IMR-90 (cell line): ENCODE results near the gene IMPDH1. TPM values are rescaled to one million over a fixed set of nuclear protein-coding genes. Genes with fewer than 3 reads are reported as not detected.

Experiments used
- ATAC-seq: fragments of 200-7000 bp; cut with Tn5 transposase; 2 replicates; pipeline ENCODE4 v1.9.1; 2020; ENCODE audit warnings: low read depth, mild to moderate bottlenecking, moderate library complexity
- BruUV-seq: library from RNA; stranded (reverse); fragments of 400-500 nt; replicated peaks from 2 replicates; lab custom pipeline; 2021; lab: Mats Ljungman, UMichigan
- CTCF ChIA-PET: fragments of 300-600 bp; formaldehyde crosslinking; extraction: SDS; loops from one replicate; lab custom pipeline; 2021; ENCODE audit warnings: antibody characterized with exemption; lab: Yijun Ruan, JAX
- POLR2A ChIA-PET: fragments of 300-600 bp; sonication (Branson Sonifier 250); formaldehyde crosslinking; loops from one replicate; lab custom pipeline; 2022; ENCODE audit warnings: antibody characterized with exemption; ENCODE audit not compliant: unreplicated experiment; lab: Charles Lee
- DNase-seq: peaks from one replicate; pipeline ENCODE4 v3.0.0; 2013
- H2AFZ ChIP-seq: replicated peaks from 2 replicates; pipeline ENCODE3; 2013; ENCODE audit warnings: low read length, mild to moderate bottlenecking; ENCODE audit not compliant: poor library complexity
- H2AK5ac ChIP-seq: 2 replicates; pipeline ENCODE4 v1.6.1; 2013; ENCODE audit warnings: low read depth, low read length, inconsistent platforms
- H2AK9ac ChIP-seq: replicated peaks from 2 replicates; pipeline ENCODE3; 2013; ENCODE audit warnings: mild to moderate bottlenecking, low read depth, low read length, moderate library complexity; ENCODE audit not compliant: poor library complexity
- H2BK120ac ChIP-seq: 2 replicates; pipeline ENCODE4 v1.6.1; 2013; ENCODE audit warnings: low read depth, low read length, inconsistent platforms
- H2BK15ac ChIP-seq: 3 replicates; pipeline ENCODE4 v1.6.1; 2013; ENCODE audit warnings: low read depth, low read length, inconsistent platforms
- H2BK20ac ChIP-seq: 2 replicates; pipeline ENCODE4 v1.6.1; 2013; ENCODE audit warnings: low read depth, mild to moderate bottlenecking, inconsistent platforms, low read length, moderate library complexity
- H2BK5ac ChIP-seq: 2 replicates; pipeline ENCODE4 v1.6.1; 2013; ENCODE audit warnings: mild to moderate bottlenecking, low read depth, low read length, inconsistent platforms; ENCODE audit not compliant: poor library complexity, severe bottlenecking
- H3K14ac ChIP-seq: replicated peaks from 2 replicates; pipeline ENCODE4 v1.6.1; 2013; ENCODE audit warnings: low read depth, low read length, inconsistent platforms
- H3K18ac ChIP-seq: 2 replicates; pipeline ENCODE4 v1.6.1; 2013; ENCODE audit warnings: low read depth, low read length, control low read depth
- H3K23ac ChIP-seq: 2 replicates; pipeline ENCODE4 v1.6.1; 2013; ENCODE audit warnings: low read depth, low read length, inconsistent platforms
- H3K27ac ChIP-seq: 2 replicates; pipeline ENCODE4 v1.5.1; 2013; ENCODE audit warnings: mild to moderate bottlenecking, control low read depth, low read length; ENCODE audit not compliant: insufficient read depth
- H3K27me3 ChIP-seq: 2 replicates; pipeline ENCODE4 v1.6.1; 2013; ENCODE audit warnings: low read length; ENCODE audit not compliant: control insufficient read depth, insufficient read depth
- H3K36me3 ChIP-seq: 2 replicates; pipeline ENCODE4 v1.6.1; 2013; ENCODE audit warnings: low read length, mixed read lengths; ENCODE audit not compliant: control insufficient read depth, insufficient read depth
- H3K4ac ChIP-seq: 2 replicates; pipeline ENCODE4 v1.6.1; 2013; ENCODE audit warnings: low read depth, low read length, inconsistent platforms
- H3K4me1 ChIP-seq: 2 replicates; pipeline ENCODE4 v1.6.1; 2013; ENCODE audit warnings: low read length, mixed read lengths; ENCODE audit not compliant: control insufficient read depth, insufficient read depth
- H3K4me2 ChIP-seq: 2 replicates; pipeline ENCODE4 v1.6.1; 2013; ENCODE audit warnings: low read depth, mild to moderate bottlenecking, control low read depth, low read length, moderate library complexity
- H3K4me3 ChIP-seq: 2 replicates; pipeline ENCODE4 v1.5.1; 2013; ENCODE audit warnings: low read depth, mild to moderate bottlenecking, control low read depth, low read length, moderate library complexity; ENCODE audit not compliant: insufficient read depth
- H3K56ac ChIP-seq: 2 replicates; pipeline ENCODE4 v1.6.1; 2013; ENCODE audit warnings: low read length, inconsistent platforms; ENCODE audit not compliant: insufficient read depth; ENCODE audit errors: extremely low read depth
- H3K79me1 ChIP-seq, 2 experiments: 2 replicates each; pipeline ENCODE4 v1.6.1; 2013; ENCODE audit warnings: low read length in 2 of 2, inconsistent platforms in 1 of 2, low read depth in 1 of 2
- H3K9ac ChIP-seq: 2 replicates; pipeline ENCODE4 v1.6.1; 2013; ENCODE audit warnings: low read depth, low read length, control low read depth
- H3K9me1 ChIP-seq: 2 replicates; pipeline ENCODE4 v1.6.1; 2013; ENCODE audit warnings: low read length, inconsistent platforms; ENCODE audit not compliant: insufficient read depth
- H3K9me3 ChIP-seq: 2 replicates; pipeline ENCODE4 v1.6.1; 2013; ENCODE audit warnings: low read length; ENCODE audit not compliant: control insufficient read depth, insufficient read depth
- H4K20me1 ChIP-seq: 2 replicates; pipeline ENCODE4 v1.6.1; 2013; ENCODE audit warnings: low read length, inconsistent platforms; ENCODE audit not compliant: insufficient read depth
- H4K5ac ChIP-seq: 2 replicates; pipeline ENCODE4 v1.6.1; 2013; ENCODE audit warnings: mild to moderate bottlenecking, low read depth, low read length, control low read depth
- H4K8ac ChIP-seq, 2 experiments: 2 replicates each; pipeline ENCODE4 v1.6.1; 2013; ENCODE audit warnings: low read depth in 2 of 2, low read length in 2 of 2, control low read depth in 1 of 2, inconsistent platforms in 1 of 2
- H4K91ac ChIP-seq: 2 replicates; pipeline ENCODE4 v1.6.1; 2013; ENCODE audit warnings: low read depth, low read length, inconsistent platforms; ENCODE audit not compliant: insufficient read depth
- BHLHE40 ChIP-seq: fragments of 150-350 bp; IDR thresholded peaks from 2 replicates; pipeline ENCODE4 v1.6.1; 2016; ENCODE audit warnings: mild to moderate bottlenecking, low read depth, low read length
- CEBPB ChIP-seq: IDR thresholded peaks from 2 replicates; pipeline ENCODE4 v1.6.1; 2012; ENCODE audit warnings: low read depth, low read length, improper control_type of control experiment
- CHD1 ChIP-seq: IDR thresholded peaks from 2 replicates; pipeline ENCODE4 v1.6.1; 2012; ENCODE audit warnings: low read depth, low read length, improper control_type of control experiment
- FOS ChIP-seq: fragments of 150-350 bp; IDR thresholded peaks from 2 replicates; pipeline ENCODE4 v1.6.1; 2016; ENCODE audit warnings: low read depth, low read length
- MAFK ChIP-seq: IDR thresholded peaks from 2 replicates; pipeline ENCODE4 v1.6.1; 2012; ENCODE audit warnings: low read depth, low read length, improper control_type of control experiment
- MAZ ChIP-seq: IDR thresholded peaks from 2 replicates; pipeline ENCODE4 v1.6.1; 2012; ENCODE audit warnings: low read depth, mild to moderate bottlenecking, low read length, improper control_type of control experiment, moderate library complexity, borderline replicate concordance
- MXI1 ChIP-seq: IDR thresholded peaks from 2 replicates; pipeline ENCODE4 v1.6.1; 2012; ENCODE audit warnings: low read depth, mild to moderate bottlenecking, low read length, moderate library complexity, borderline replicate concordance
- NFE2L2 ChIP-seq: fragments of 150-350 bp; IDR thresholded peaks from 2 replicates; pipeline ENCODE4 v1.6.1; 2016; ENCODE audit warnings: low read depth, mild to moderate bottlenecking, low read length
- POLR2A ChIP-seq: IDR thresholded peaks from 2 replicates; pipeline ENCODE4 v1.6.1; 2012; ENCODE audit warnings: mild to moderate bottlenecking, low read depth, low read length
- RAD21 ChIP-seq: IDR thresholded peaks from 2 replicates; pipeline ENCODE4 v1.6.1; 2012; ENCODE audit warnings: low read length, improper control_type of control experiment
- RCOR1 ChIP-seq: IDR thresholded peaks from 2 replicates; pipeline ENCODE4 v1.6.1; 2012; ENCODE audit warnings: mild to moderate bottlenecking, low read length, improper control_type of control experiment; ENCODE audit not compliant: insufficient replicate concordance
- RFX5 ChIP-seq: IDR thresholded peaks from 2 replicates; pipeline ENCODE4 v1.8.0; 2012; ENCODE audit warnings: low read depth, mild to moderate bottlenecking, low read length, moderate library complexity
- SMC3 ChIP-seq: fragments of 150-350 bp; IDR thresholded peaks from 2 replicates; pipeline ENCODE4 v1.6.1; 2016; ENCODE audit warnings: low read depth, mild to moderate bottlenecking, antibody characterized with exemption, low read length, moderate library complexity
- WGBS, 2 experiments: methylation state at CpG; one replicate each; pipeline versions ENCODE4 v1.1.5 to v1.1.7; 2013; ENCODE audit warnings: missing lambda C conversion rate in 2 of 2; ENCODE audit not compliant: insufficient read length in 1 of 2; ENCODE audit errors: extremely low coverage in 2 of 2; 5-methylcytosine and 5-hydroxymethylcytosine counted together
- dilution Hi-C: fragments of 300-500 bp; cut with HindIII; formaldehyde crosslinking; loops from one replicate; pipeline ENCODE4 v1.14.3; 2018; ENCODE audit warnings: low sequenced_read_pairs; ENCODE audit not compliant: unreplicated experiment
- in situ Hi-C: fragments of 300-500 bp; cut with MboI; formaldehyde crosslinking; loops from 3 replicates; pipeline ENCODE4 v1.14.3; 2019; ENCODE audit warnings: low sequenced_read_pairs, inconsistent platforms, mixed read lengths
- intact Hi-C: fragments of 100-400 bp; cut with micrococcal nuclease; formaldehyde crosslinking; loops from 2 replicates; pipeline ENCODE4 v1.10.0; 2022
- polyA plus RNA-seq, 3 experiments: library from polyadenylated mRNA; depleted of rRNA; stranded (reverse); fragments of >200 nt; gene quantifications; 2 replicates each; pipeline ENCODE4 v1.2.3, GENCODE V29; 2012; ENCODE audit warnings: low replicate concordance in 1 of 3
- total RNA-seq: library from RNA; depleted of rRNA; stranded (reverse); fragments of >200 nt; gene quantifications from 2 replicates; pipeline ENCODE4 v1.2.3, GENCODE V29; 2012
- TF ChIP-seq, protein P1 (sequence below): fragments of 150-350 bp; IDR thresholded peaks from 2 replicates; pipeline ENCODE4 v1.6.1; 2017; ENCODE audit warnings: mild to moderate bottlenecking, antibody characterized with exemption, low read length, low read depth
- TF ChIP-seq, protein P2 (sequence below): conservative IDR thresholded peaks from 2 replicates; pipeline ENCODE4 v1.5.1; 2012; ENCODE audit warnings: mild to moderate bottlenecking, low read depth, low read length, improper control_type of control experiment

The IMPDH1 gene
- total and polyA plus RNA-seq, 2 of the 4 experiments (the other 2 are of a cell fraction), result 49.5 to 69.3 TPM

DNA sequence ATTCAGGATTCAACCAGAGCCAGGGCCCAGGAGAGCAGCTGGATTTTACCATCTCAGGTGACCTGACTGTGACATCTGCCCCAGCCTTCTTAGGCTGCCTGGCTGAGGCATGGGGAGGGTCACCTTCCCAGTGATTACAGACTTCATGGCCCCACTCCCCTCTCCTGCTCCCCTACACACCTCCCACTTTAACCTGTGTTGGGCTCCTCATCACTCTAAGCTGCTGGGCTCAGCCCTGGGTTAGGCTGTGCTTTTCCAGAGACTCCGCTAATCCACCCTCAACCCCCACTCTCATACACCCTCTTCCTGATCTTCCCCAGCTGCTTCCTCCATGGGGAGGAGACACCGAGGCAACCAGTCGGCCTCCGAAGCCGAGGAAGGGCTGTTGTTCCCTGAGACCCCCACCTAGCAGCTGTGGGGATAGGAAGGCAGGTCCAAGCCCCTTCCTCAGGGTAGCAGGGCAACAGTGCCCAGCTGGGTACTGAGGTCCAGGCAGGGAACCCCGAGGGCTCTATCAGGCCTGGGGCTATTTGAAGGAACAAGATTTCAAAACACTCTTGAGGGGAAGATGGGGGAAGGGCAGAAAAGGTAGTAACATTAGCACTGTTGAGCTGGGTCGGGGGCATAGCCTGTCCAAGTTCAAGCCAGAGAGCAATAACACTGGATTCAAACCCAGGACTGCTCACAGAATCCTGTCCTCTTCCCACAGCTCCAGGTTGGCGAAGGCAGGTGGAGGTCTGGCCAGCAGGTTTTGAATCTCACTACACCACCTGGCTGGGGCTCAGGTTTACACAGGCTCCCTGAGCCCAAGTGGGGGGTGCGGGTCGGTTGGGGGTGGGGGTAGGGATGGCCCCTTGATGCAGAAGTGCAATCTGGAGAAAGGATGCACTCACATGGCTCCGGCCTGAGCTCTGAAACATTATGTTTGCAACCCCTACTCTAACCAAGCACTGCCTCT is 1.8 kb downstream of the IMPDH1 start:
- H3K4me2 ChIP-seq, result no peak overlapping the region; the same call in 1 of the 2 replicates
- POLR2A ChIA-PET, result no interaction called here
- H2AK9ac ChIP-seq, result no peak overlapping the region
- intact Hi-C loops (no loop called here), dilution Hi-C loops (no loop called here), in situ Hi-C loops (no loop called here)
- no TSS peak for BruUV-seq
- peaks cover 9% of the 10 kb centered on the region; the same call in 1 of the 2 replicates for H3K9me1 ChIP-seq
- no peak overlapping the region for H4K8ac ChIP-seq
- no peak overlapping the region for H4K5ac ChIP-seq
- DNase-seq (no peak), ATAC-seq (no peak)
- no peak overlapping the region for H2BK120ac ChIP-seq
- no peak overlapping the region for H2BK20ac ChIP-seq
- no peak overlapping the region for H3K56ac ChIP-seq
- H4K91ac ChIP-seq, result no peak overlapping the region
- no peaks in the 10 kb centered on the region for H3K27me3 ChIP-seq
- H2AK5ac ChIP-seq, result no peak overlapping the region; the same call in 1 of the 2 replicates
- no peak overlapping the region for H3K18ac ChIP-seq
- no peak overlapping the region for H3K9ac ChIP-seq
- H3K36me3 ChIP-seq, result no peaks in the 10 kb centered on the region
- peak overlapping the region; percentile 94 for H2AFZ ChIP-seq
- no peak overlapping the region for H2BK5ac ChIP-seq
- CTCF ChIA-PET, result interaction anchor here (0.8 to 1.9 kb wide), 4 partner anchors 19 to 61 kb away, joined by 3 to 6 read pairs (median 3); no protein-coding TSS in a partner anchor
- WGBS, 2 experiments, result 17% methylated on average over 1 of the region's 11 CpGs; no CpG with 5 or more reads in 1 of the 2 experiments
- H4K20me1 ChIP-seq, result peaks cover 12% of the 10 kb centered on the region
- no peaks in the 10 kb centered on the region for H3K9me3 ChIP-seq
- no peak overlapping the region for H3K14ac ChIP-seq
- peak overlapping the region; percentile 73; the same call in 1 of the 2 replicates for H3K4ac ChIP-seq
- peaks cover 20% of the 10 kb centered on the region for H3K4me1 ChIP-seq
- no peak overlapping the region for H3K23ac ChIP-seq
- no peak overlapping the region for H2BK15ac ChIP-seq
- H3K79me1 ChIP-seq, result peaks cover 15 to 41% of the 10 kb centered on the region in 2 experiments
- H3K4me3 ChIP-seq, result no peak overlapping the region
- no peak overlapping the region for H3K27ac ChIP-seq
- TF ChIP-seq FOS, result no peak
- TF ChIP-seq SMC3, result no peak
- no peak for TF ChIP-seq RCOR1
- TF ChIP-seq MAFK, result no peak
- TF ChIP-seq BHLHE40, result no peak
- TF ChIP-seq MXI1, result no peak
- TF ChIP-seq, protein P1, sequence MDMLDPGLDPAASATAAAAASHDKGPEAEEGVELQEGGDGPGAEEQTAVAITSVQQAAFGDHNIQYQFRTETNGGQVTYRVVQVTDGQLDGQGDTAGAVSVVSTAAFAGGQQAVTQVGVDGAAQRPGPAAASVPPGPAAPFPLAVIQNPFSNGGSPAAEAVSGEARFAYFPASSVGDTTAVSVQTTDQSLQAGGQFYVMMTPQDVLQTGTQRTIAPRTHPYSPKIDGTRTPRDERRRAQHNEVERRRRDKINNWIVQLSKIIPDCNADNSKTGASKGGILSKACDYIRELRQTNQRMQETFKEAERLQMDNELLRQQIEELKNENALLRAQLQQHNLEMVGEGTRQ, result no peak
- no peak for TF ChIP-seq RAD21
- no peak for TF ChIP-seq CEBPB
- TF ChIP-seq MAZ, result no peak
- TF ChIP-seq POLR2A, result no peak
- TF ChIP-seq RFX5, result no peak
- no peak for TF ChIP-seq NFE2L2
- TF ChIP-seq, protein P2, sequence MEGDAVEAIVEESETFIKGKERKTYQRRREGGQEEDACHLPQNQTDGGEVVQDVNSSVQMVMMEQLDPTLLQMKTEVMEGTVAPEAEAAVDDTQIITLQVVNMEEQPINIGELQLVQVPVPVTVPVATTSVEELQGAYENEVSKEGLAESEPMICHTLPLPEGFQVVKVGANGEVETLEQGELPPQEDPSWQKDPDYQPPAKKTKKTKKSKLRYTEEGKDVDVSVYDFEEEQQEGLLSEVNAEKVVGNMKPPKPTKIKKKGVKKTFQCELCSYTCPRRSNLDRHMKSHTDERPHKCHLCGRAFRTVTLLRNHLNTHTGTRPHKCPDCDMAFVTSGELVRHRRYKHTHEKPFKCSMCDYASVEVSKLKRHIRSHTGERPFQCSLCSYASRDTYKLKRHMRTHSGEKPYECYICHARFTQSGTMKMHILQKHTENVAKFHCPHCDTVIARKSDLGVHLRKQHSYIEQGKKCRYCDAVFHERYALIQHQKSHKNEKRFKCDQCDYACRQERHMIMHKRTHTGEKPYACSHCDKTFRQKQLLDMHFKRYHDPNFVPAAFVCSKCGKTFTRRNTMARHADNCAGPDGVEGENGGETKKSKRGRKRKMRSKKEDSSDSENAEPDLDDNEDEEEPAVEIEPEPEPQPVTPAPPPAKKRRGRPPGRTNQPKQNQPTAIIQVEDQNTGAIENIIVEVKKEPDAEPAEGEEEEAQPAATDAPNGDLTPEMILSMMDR, result no peak
- TF ChIP-seq CHD1, result no peak
